Stimulated activated CD4-positive, alpha-beta T cell treated with anti-CD3 and anti-CD28 coated beads, TNF-alpha, amount 100 ng/mL, for 24 hours (primary cell): ENCODE measurements around the gene CREB5.
"Not testable (repeated sequence)": the region's sequence is repeated elsewhere in the genome, so short reads cannot be mapped to it uniquely, and the experiment has no call there.

Experiments
- DNase-seq, 3 experiments: peaks; one replicate each; pipeline ENCODE4 v3.0.0-alpha.2; 2020; ENCODE audit warnings: low read depth in 3 of 3

Gene CREB5

GRCh38 chr7:28581351-28581750 is 169.0 kb downstream of the CREB5 start:
- no peak for DNase-seq

- no peak for DNase-seq
Measured at GRCh38 chr7:28582226-28582625, 169.9 kb downstream of the CREB5 start.

- no peak for DNase-seq
Measured at GRCh38 chr7:28584235-28584634, 171.9 kb downstream of the CREB5 start.

GRCh38 chr7:28586736-28587135 is 174.4 kb downstream of the CREB5 start:
- DNase-seq: no peak

- DNase-seq: no peak
Measured at GRCh38 chr7:28587211-28587610, 174.9 kb downstream of the CREB5 start.

DNA sequence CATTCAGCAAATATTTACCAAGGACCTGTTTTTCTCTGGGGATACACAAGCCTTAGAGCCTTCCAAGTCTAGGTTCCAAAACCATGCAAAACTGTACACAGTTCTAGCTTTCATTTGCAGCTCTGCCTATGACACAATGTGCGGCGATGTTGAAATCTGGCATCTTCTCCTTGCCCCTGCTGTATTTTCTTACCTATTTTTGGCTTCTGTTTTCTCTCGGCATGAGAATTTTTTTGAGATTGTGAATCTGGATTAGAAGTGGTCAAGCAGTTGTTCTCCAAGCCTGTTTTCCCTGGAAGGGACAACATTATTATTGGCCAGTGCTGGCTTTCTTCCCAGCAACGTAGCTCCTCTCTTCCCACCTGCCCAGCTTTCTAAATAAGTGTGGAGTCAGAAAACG is 176.3 kb downstream of the CREB5 start:
- no peak for DNase-seq

GRCh38 chr7:28591041-28591674 is 178.8 kb downstream of the CREB5 start:
- DNase-seq: no peak

DNA sequence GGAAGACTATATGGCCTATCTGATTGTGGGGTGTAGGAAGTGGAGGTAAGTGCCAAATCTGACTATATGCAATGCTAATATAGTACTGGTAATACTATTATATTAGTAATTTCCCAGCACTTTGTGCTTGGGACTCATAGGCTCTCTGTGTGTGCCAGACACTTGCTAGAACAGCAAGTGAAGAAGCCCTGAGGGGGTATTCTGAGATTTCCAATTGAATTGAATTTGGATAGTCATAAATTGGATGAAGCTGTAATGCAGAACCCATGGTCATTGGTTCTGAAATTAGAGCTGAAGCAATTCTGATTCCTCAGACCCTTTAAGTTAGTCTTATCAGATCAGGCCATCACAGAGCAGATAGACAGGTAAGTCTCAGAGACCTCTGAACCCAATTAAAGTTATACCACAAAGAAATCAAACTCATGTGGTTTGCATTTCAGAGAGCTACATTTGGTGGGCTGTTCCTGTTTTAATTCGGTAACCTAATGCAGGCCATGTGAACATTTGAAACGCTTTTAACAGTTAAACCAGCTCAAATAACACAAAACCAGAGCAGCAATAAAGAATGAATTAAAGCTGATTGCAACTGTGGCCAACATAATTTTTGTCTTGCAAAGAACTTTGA is 179.5 kb downstream of the CREB5 start:
- no peak for DNase-seq

- DNase-seq: no peak
Measured at GRCh38 chr7:28592861-28593260, 180.5 kb downstream of the CREB5 start.

DNA sequence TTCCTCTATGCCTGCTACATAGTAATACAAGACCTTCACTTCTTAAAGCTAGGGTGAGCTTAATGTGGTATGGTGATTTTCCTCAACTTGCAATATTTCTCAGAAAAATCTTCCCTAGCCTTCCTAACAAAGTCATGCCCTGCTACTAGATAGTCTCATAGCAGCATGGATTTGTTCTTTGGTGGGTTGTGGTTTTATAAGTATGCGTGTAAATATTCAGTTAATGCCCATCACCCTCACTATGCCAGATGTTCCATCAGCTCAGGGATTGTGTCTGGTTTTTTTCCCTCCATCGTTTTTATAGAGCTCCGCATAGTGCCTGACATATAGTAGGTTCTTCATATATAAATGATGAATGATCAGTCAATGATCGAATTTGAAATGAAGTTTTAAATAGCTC is 182.8 kb downstream of the CREB5 start:
- DNase-seq: no peak

- DNase-seq: no peak
Measured at GRCh38 chr7:28595801-28596200, 183.5 kb downstream of the CREB5 start.

- DNase-seq: no peak
Measured at GRCh38 chr7:28596245-28596935, 184.1 kb downstream of the CREB5 start.

DNA sequence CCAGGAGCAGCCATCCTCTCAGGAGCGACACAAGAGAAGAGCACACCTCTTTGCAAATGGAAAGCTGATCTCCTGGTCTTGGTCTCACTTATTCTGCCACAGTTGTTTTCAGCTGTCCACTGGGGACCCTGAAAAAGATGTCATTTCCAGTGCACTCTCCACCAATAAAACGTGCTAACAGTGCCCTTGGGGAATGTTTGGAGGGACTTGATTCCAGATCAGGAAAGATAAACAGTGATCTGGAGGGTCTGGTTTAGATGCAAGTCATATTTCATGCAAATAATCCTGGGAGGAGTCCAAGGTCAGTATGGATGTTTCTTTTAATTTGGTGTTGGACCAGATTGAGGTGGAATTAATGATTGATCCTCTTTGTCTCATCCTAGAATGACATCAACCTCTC is 185.0 kb downstream of the CREB5 start:
- no peak for DNase-seq

- not testable (repeated sequence) for DNase-seq
Measured at GRCh38 chr7:28598037-28598436, 185.7 kb downstream of the CREB5 start.

DNA sequence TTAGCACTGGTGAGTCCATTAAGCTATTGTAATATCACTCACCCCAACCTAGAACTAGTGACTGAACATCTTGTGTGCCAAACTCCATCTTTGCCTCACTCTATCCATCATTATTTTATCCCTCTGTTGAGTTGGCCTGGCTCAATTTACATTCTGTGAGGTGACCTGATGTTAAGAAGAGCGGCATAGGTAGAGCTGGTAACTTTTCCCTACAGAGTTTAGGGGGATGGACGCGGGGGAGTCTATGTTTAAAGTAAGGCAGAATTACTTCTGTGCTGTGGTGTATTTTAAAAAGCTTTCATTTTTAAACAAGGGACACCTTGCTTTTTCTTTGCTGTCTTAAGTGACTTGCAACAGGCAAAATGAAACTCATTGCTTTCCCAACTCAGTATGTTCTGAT is 186.3 kb downstream of the CREB5 start:
- no peak for DNase-seq

DNA sequence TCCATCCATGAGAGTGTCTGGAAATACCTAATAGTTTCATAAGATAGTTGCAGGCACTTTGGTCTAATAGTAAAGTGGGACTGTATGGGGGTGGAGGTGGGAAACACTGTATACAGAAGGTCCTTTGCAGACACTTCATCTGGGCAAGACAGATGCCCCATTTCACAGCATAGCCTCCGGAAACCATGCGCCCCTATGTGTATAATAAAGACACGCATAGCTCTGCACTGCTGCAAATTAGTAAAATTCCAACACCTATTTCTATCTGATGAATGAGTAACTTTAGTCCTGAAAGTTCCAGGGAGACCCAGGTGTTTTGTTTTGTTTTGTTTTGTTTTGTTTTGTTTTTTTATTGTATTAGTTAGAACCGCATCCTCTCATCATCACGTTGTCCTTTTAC is 187.1 kb downstream of the CREB5 start:
- DNase-seq: no peak

DNA sequence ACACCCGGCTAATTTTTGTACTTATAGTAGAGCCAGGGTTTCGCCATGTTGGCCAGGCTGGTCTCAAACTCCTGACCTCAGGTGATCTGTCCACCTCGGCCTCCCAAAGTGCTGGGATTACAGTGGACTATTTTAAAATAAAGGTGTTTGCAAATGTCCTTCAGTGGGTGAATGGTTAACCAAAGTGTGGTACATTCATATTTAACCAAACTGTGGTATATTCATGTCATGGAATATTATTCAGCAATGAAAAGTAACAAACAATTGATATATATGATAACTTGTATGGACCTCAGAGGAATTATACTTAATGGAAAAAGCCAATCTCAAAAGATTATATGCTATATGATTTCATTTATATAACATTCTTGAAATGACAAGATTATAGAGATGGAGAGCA is 190.0 kb downstream of the CREB5 start:
- DNase-seq: no peak

- no peak for DNase-seq
Measured at GRCh38 chr7:28605427-28606085, 193.2 kb downstream of the CREB5 start.

DNA sequence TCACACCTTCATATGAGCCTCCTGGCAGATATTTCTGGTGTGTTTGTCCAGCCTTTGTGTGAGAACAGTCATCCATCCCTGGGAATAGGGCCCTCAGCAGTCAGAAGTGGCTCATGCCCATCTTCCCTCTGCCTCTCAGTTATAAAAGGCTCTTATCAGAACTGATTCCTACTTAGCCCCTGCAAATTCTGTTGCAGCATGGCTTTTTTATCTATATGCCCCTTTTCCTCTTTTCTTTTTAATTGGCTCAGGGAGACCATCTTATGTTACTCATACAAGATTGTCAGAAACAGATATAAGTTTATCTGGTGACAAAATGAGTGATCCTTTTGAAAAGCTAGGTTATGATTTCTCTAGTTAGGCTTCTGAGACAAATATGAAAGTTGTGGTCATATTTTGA is 194.1 kb downstream of the CREB5 start:
- DNase-seq: no peak

DNA sequence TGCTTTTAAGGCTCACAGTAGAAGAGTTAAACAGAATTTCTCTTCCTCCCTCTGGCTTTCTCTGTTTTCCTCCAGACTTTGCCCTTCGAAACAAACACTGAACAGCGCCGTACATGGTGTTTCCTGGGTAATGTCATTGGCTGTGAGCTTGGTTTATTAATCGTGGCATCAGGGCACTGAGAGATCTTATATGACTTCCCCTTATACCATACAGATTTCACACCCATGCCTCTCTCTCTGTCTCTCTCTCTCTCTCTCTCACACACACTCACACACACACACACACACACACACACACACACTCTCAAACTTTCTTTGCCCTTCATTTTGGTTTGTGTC is 195.5 kb downstream of the CREB5 start:
- DNase-seq: no peak

GRCh38 chr7:28608237-28608656 is 195.9 kb downstream of the CREB5 start:
- no peak for DNase-seq

- no peak for DNase-seq
Measured at GRCh38 chr7:28608731-28609130, 196.4 kb downstream of the CREB5 start.

DNA sequence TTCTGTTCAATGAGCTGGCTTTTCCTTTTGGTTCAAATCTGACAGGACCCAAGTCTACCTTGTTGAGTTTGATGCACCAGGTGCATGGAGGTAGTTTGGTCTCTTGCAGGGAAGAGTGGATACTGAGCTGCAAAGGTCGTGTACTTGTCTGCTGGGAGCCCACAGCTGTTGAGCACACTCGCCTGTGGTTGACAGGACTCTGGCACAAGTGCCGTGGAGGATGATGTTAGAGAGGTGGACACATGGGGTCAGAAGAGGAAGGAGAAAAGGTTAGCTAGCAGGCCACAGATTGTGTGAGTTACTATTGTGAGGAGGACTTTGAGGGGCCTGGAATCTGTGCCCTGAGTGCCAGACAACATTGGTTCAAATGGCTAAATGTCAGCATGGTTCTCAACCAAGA is 197.3 kb downstream of the CREB5 start:
- DNase-seq: no peak
